GM06990 (cell line): ENCODE data around the gene SHROOM2.

Source experiments
- DNase-seq: peaks from one replicate; pipeline ENCODE4 v3.0.0-alpha.2; 2011; ENCODE audit not compliant: insufficient read length; ENCODE audit errors: extremely low read depth
- H3K27me3 ChIP-seq: replicated peaks from 2 replicates; pipeline ENCODE4 v1.6.0; 2011; ENCODE audit warnings: low read length; ENCODE audit not compliant: control insufficient read depth, insufficient read depth
- H3K36me3 ChIP-seq: 2 replicates; pipeline ENCODE4 v1.5.1; 2011; ENCODE audit warnings: low read length; ENCODE audit not compliant: control insufficient read depth, insufficient read depth
- H3K4me3 ChIP-seq: replicated peaks from 2 replicates; pipeline ENCODE4 v1.5.1; 2011; ENCODE audit warnings: low read depth, mild to moderate bottlenecking, control low read depth, low read length
- CTCF ChIP-seq: IDR thresholded peaks from 2 replicates; pipeline ENCODE4 v1.5.1; 2011; ENCODE audit warnings: low read length, control low read depth, mild to moderate bottlenecking, inconsistent platforms; ENCODE audit not compliant: insufficient read depth, poor library complexity, severe bottlenecking

Gene SHROOM2

GRCh38 chrX:9770319-9770718 is 15.9 kb upstream of the SHROOM2 start:
- TF ChIP-seq CTCF: no peak
- no peaks in the 10 kb centered on the region for H3K36me3 ChIP-seq
- H3K4me3 ChIP-seq: no peak overlapping the region
- DNase-seq: no peak
- H3K27me3 ChIP-seq: no peaks in the 10 kb centered on the region; the same call in 1 of the 2 replicates

GRCh38 chrX:9772943-9773342 is 13.3 kb upstream of the SHROOM2 start:
- no peak for TF ChIP-seq CTCF
- Histone ChIP-seq H3K36me3 (no peaks in the 10 kb centered on the region), H3K27me3 (no peaks in the 10 kb centered on the region; the same call in 1 of the 2 replicates), H3K4me3 (no peak overlapping the region)
- DNase-seq: no peak

- TF ChIP-seq CTCF: no peak
- Histone ChIP-seq H3K27me3 (no peaks in the 10 kb centered on the region; the same call in 1 of the 2 replicates), H3K36me3 (no peaks in the 10 kb centered on the region), H3K4me3 (no peak overlapping the region)
- DNase-seq: no peak
Observed at GRCh38 chrX:9775930-9776329, 10.3 kb upstream of the SHROOM2 start.

GRCh38 chrX:9781941-9782340 is 4.3 kb upstream of the SHROOM2 start:
- DNase-seq: no peak
- H3K4me3 ChIP-seq: no peak overlapping the region
- TF ChIP-seq CTCF: no peak
- no peaks in the 10 kb centered on the region; the same call in 1 of the 2 replicates for H3K27me3 ChIP-seq
- H3K36me3 ChIP-seq: no peaks in the 10 kb centered on the region

- no peak for TF ChIP-seq CTCF
- DNase-seq: no peak
- Histone ChIP-seq H3K27me3 (no peaks in the 10 kb centered on the region; the same call in 1 of the 2 replicates), H3K36me3 (no peaks in the 10 kb centered on the region), H3K4me3 (no peak overlapping the region)
Observed at GRCh38 chrX:9784332-9784731, 1.9 kb upstream of the SHROOM2 start.
